GM19463 (cell line): ENCODE measurements around the gene GABARAPL2.
"Not testable (repeated sequence)": the region's sequence is repeated elsewhere in the genome, so short reads cannot be mapped to it uniquely, and the experiment has no call there.

Source experiments
- ATAC-seq: cut with Tn5 transposase; IDR thresholded peaks from one replicate; pipeline ENCODE4 v1.9.1; 2021; ENCODE audit warnings: mild to moderate bottlenecking, moderate library complexity; ENCODE audit not compliant: unreplicated experiment

GABARAPL2 gene

DNA sequence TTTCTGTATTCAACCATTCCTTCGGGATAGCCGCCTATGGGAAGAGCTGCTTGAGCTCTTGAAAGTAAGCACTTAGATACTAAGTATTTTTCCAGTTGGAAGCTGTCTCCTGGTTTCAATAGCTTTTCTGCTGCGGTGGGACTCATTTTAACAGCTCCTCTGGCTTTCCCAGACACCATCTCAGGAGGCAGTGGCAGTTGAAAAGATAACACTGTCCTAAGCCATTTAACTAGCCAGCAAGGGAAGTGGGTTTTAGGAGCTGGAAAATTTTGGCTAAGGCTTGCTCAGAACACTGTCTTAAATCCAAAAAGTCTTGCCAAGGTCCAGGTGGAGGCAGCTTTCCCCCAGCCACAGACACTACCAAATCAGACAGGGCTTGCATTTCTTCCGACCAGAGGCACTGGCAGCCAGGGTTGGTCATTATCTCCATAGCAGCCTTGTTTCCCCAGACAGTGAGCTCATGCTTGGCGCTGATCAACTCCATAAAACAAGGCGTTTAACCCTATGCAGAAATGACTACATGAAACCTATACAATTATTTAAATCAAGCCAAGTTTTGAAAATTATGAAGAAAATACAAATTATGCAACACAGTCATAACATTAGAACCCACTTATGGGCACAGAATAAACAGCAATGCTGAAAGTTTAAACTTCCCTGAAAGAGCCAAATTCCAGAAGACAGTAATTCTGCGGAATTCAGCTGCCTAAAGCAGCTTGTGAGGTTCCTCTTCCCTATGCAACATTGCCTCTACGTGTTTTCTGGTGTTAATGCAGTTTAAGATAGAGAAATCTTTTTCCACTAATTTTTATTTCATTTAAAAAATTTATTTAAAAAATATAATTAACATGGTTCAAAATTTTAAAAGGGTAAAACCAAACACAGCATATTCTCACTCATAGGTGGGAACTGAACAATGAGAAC lies 25.0 kb downstream of the GABARAPL2 start:
- ATAC-seq: no peak

DNA sequence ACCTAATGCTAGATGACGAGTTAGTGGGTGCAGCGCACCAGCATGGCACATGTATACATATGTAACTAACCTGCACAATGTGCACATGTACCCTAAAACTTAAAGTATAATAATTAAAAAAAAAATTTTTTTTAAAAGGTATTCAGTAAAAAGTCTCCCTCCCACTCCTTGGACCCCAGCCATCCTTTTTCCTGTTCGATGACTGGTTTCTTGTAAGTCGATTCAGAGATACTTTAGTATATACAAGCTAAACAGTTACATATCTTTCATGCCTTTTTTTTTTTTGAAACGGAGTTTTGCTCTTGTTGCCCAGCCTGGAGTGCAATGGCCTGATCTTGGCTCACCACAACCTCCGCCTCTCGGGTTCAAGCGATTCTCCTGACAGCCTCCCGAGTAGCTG lies 25.7 kb downstream of the GABARAPL2 start:
- ATAC-seq: not testable (repeated sequence)

GRCh38 chr16:75593308-75593707 lies 27.1 kb downstream of the GABARAPL2 start:
- no peak for ATAC-seq

GRCh38 chr16:75593825-75594820 lies 27.9 kb downstream of the GABARAPL2 start:
- ATAC-seq: no peak

- ATAC-seq: no peak
Measured at GRCh38 chr16:75599452-75600277, 33.5 kb downstream of the GABARAPL2 start.

DNA sequence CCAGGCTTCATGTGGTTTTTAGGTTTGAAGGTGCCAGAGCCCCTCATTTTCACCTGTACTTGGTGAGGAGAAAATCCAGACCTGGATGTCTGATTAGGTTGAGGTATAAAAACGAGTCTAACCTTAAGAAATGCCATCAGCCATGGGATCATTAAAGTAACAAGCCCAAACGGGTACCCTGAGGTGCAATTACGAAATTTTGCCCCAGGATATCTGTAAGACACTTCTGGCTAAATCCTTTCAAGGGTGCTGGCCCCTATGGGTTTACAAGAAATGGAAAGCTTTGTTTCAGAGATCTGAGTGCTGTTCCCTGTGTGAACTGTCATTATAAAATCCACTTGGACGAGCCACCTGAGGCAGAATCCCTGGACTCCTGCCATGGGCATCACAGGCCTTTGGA lies 37.1 kb downstream of the GABARAPL2 start:
- ATAC-seq: no peak

DNA sequence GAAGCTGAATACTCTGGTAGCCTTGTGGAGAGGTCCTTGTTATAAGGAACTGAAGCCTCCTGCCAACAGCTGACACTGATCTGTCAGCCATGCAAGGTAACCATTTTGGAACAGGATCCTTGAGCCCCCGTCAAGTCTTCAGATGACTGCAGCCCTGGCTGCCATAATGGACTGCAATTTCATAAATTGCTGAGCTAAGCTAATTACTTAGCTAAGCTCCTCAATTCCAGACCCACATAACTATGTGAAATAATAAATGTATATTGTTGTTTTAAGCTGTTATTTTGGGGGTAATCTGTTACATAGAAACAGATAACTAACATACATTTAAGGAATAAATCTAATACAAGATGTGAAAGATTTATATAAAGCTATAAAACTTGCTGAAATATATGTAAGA lies 40.3 kb downstream of the GABARAPL2 start:
- ATAC-seq: no peak

DNA sequence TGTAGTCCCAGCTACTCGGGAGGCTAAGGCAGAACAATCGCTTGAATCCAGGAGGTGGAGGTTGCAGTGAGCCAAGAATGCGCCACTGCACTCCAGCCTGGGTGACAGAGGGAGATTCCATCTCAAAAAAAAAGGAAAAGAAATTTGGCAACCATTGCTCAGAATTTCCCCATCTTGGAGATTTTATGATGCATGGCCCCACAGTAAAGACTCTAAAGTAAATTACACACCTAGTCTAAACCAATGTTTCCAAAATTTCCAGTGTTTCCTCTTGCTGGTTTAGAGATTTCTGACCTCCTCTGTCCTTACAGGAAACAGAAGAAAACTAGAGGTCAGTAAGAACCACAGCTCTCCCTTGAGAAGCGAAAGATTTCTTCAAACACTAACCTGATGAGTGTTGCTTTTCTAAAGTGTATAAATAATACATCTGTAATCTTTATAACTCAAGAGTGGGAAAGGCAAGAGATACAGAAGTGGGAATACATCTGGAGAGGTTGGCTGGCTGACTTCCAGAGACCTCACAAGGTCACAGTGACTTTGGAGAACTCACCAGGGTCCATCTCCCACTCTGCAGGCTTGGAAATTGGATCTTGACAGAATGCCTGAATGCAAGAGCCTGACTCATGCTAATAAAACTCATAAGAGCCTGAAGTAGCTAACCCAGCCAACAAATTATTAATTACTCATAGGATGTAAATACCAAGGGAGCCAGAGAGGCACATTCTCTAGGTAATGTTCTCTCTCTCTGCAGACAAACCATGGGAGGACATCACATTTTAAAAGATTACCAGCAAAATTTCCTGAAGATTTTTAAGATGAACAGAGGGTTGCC lies 48.1 kb downstream of the GABARAPL2 start:
- no peak for ATAC-seq

- ATAC-seq: no peak
Measured at GRCh38 chr16:75615619-75616018, 49.4 kb downstream of the GABARAPL2 start.

DNA sequence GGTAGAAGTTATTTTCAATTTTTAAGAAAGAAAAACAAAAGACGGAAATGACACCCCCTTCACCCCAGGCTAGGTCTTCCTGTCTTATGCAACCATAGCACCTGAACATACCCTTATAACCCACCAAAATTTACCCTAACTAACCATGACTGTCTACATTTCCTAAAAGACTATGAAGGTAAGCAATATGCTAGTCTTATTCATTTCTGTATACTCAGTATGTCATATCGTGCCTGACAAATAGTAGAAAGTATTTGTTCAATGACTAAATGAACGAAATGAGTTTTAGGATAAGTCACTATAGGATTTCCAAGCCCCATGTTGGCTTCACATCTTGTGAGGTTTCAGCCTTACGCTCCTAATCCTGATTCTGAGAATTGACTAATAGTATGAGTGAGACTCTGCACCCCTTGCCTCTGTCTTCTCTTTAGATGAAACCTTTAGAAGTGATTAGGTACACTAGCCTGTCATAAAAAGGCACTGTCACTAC lies 50.4 kb downstream of the GABARAPL2 start:
- no peak for ATAC-seq

DNA sequence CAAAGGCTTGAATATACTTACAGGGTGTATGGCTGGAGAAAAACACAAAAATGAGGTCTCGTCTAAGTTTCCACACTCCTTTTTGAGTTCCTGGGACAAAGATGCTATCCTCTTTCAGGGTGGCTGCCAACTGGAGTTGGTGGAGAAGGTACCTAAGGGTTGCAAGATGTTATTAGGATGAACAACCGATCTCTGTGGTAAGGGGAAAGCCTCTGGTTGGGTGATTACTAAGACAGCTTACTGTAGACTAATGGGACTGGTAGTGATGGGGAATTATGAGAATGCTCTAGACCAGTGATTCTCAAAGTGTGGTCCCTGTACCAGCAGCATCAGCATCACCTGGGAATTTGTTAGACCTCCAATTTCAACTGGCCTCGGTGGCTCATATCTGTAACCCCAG lies 50.9 kb downstream of the GABARAPL2 start:
- ATAC-seq: no peak

- ATAC-seq: no peak
Measured at GRCh38 chr16:75618780-75619179, 52.6 kb downstream of the GABARAPL2 start.

DNA sequence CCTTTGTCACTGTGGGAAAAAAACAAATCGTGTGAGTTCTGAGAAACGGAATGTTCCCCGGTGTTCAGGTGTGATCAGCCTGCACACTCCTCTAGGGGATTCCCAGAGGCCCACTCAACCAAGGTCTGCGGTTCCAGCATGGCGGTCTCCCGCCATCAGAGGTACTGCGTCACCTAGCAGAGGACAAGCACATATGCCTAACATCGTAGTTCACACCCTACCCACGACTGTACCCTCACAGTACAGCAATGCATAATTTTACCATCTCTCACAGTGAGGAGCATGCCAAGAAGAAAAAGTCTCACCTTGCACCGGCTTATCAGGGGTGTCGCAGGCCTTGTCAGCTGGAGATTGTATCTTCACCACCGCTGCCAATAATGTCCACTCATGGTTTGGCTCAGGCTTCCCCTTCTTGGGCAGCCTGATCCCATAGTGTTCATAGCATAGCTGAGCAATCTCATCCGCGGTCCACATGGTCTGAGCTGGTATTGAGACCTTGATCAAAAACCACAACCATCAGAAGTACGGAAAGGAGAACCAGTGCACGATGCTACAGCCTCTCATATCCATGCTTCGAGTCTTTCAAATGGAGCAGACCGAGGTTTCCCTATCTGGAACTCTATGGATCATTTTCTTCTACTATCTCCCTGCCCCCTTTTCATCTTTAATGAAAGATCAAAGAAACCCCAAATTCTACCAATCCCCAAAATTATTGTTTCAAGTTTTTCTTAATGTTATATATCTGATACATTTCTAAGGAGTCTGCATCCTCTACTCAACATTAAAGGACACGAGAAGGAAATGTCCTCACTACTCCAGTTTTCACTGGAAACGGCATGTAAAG lies 54.4 kb downstream of the GABARAPL2 start:
- no peak for ATAC-seq

- no peak for ATAC-seq
Measured at GRCh38 chr16:75621170-75621477, 54.9 kb downstream of the GABARAPL2 start.

- peak; percentile 89 for ATAC-seq
Measured at GRCh38 chr16:75622761-75623605, 56.8 kb downstream of the GABARAPL2 start, which contains the start of gene ADAT1. TSS of gene ADAT1 (minus strand) at chr16:75623281. CDS start at chr16:75620799, 2,482 bp downstream.

GRCh38 chr16:75624921-75625334 lies 58.7 kb downstream of the GABARAPL2 start:
- no peak for ATAC-seq

- ATAC-seq: no peak
Measured at GRCh38 chr16:75626806-75627205, 60.6 kb downstream of the GABARAPL2 start.
